KMS-11 (cell line): Measurements from ENCODE around the gene ITPR1.
"Not testable (repeated sequence)": the region's sequence is repeated elsewhere in the genome, so short reads cannot be mapped to it uniquely, and the experiment has no call there.

Experiments used
- H2AFZ ChIP-seq: fragments of 200-600 bp; sonication (generic); 2 replicates; pipeline ENCODE4 v1.6.1; 2016; ENCODE audit warnings: antibody characterized with exemption, mixed run types, low read depth
- H3K27ac ChIP-seq: fragments of 200-600 bp; sonication (generic); 2 replicates; pipeline ENCODE4 v1.6.1; 2016; ENCODE audit warnings: mild to moderate bottlenecking, mixed run types
- H3K27me3 ChIP-seq: fragments of 200-600 bp; sonication (generic); 2 replicates; pipeline ENCODE4 v1.6.1; 2017; ENCODE audit warnings: mild to moderate bottlenecking, low read depth, mixed run types, moderate library complexity; ENCODE audit not compliant: insufficient read depth
- H3K36me3 ChIP-seq: fragments of 200-600 bp; sonication (generic); 2 replicates; pipeline ENCODE4 v1.6.1; 2017; ENCODE audit warnings: mild to moderate bottlenecking, mixed run types; ENCODE audit not compliant: insufficient read depth
- H3K4me1 ChIP-seq: fragments of 200-600 bp; sonication (generic); 2 replicates; pipeline ENCODE4 v1.6.1; 2016; ENCODE audit warnings: mild to moderate bottlenecking, low read depth, mixed run types; ENCODE audit not compliant: poor library complexity, severe bottlenecking
- H3K4me2 ChIP-seq: fragments of 200-600 bp; sonication (generic); 2 replicates; pipeline ENCODE4 v1.7.0; 2016; ENCODE audit warnings: mild to moderate bottlenecking, mixed run types
- H3K4me3 ChIP-seq: fragments of 200-600 bp; sonication (generic); IDR thresholded peaks from 2 replicates; pipeline ENCODE4 v1.6.1; 2017; ENCODE audit warnings: low read depth, low read length, mixed read lengths; ENCODE audit not compliant: insufficient read depth
- H3K79me2 ChIP-seq: fragments of 200-600 bp; sonication (generic); 2 replicates; pipeline ENCODE4 v1.6.1; 2016; ENCODE audit warnings: low read depth, mixed run types; ENCODE audit not compliant: insufficient read depth
- H3K9ac ChIP-seq: fragments of 200-600 bp; sonication (generic); 2 replicates; pipeline ENCODE4 v1.6.1; 2016; ENCODE audit warnings: mild to moderate bottlenecking, mixed run types
- H4K20me1 ChIP-seq: fragments of 200-600 bp; sonication (generic); 2 replicates; pipeline ENCODE4 v1.6.1; 2016; ENCODE audit warnings: mild to moderate bottlenecking, mixed run types; ENCODE audit not compliant: insufficient read depth
- CTCF ChIP-seq: fragments of 200-600 bp; sonication (generic); conservative IDR thresholded peaks from 2 replicates; pipeline ENCODE4 v1.6.1; 2017; ENCODE audit warnings: low read depth, mild to moderate bottlenecking, antibody characterized with exemption, low read length, moderate library complexity, mixed read lengths

ITPR1 gene

GRCh38 chr3:4597208-4597985, 104.2 kb downstream of the ITPR1 start:
- H3K27ac ChIP-seq, result no peak overlapping the region
- H3K4me1 ChIP-seq, result peaks cover 7% of the 10 kb centered on the region
- no peak overlapping the region for H3K9ac ChIP-seq
- TF ChIP-seq CTCF, result no peak
- H4K20me1 ChIP-seq, result no peaks in the 10 kb centered on the region
- H3K36me3 ChIP-seq, result no peaks in the 10 kb centered on the region
- no peak overlapping the region for H3K4me3 ChIP-seq
- H3K4me2 ChIP-seq, result no peak overlapping the region
- no peaks in the 10 kb centered on the region for H3K27me3 ChIP-seq
- H2AFZ ChIP-seq, result no peak overlapping the region
- no peaks in the 10 kb centered on the region for H3K79me2 ChIP-seq

GRCh38 chr3:4598232-4598631, 105.1 kb downstream of the ITPR1 start:
- not testable (repeated sequence) for H3K79me2 ChIP-seq, H3K27me3 ChIP-seq, H2AFZ ChIP-seq, H3K4me2 ChIP-seq, H3K9ac ChIP-seq, H4K20me1 ChIP-seq, H3K4me3 ChIP-seq, H3K4me1 ChIP-seq, H3K36me3 ChIP-seq, H3K27ac ChIP-seq

- Histone ChIP-seq H4K20me1 (no peaks in the 10 kb centered on the region), H3K79me2 (no peaks in the 10 kb centered on the region), H3K27ac (no peak overlapping the region), H3K4me3 (no peak overlapping the region), H3K36me3 (no peaks in the 10 kb centered on the region), H2AFZ (no peak overlapping the region), H3K4me2 (no peak overlapping the region), H3K9ac (no peak overlapping the region), H3K27me3 (no peaks in the 10 kb centered on the region), H3K4me1 (peaks cover 7% of the 10 kb centered on the region)
- no peak for TF ChIP-seq CTCF
Observed at GRCh38 chr3:4599612-4600011, 106.5 kb downstream of the ITPR1 start.

- no peaks in the 10 kb centered on the region for H3K27me3 ChIP-seq
- no peak overlapping the region for H3K4me2 ChIP-seq
- no peak for TF ChIP-seq CTCF
- H3K27ac ChIP-seq, result no peak overlapping the region
- no peak overlapping the region for H3K9ac ChIP-seq
- no peak overlapping the region for H3K4me3 ChIP-seq
- H4K20me1 ChIP-seq, result no peaks in the 10 kb centered on the region
- no peak overlapping the region for H2AFZ ChIP-seq
- H3K36me3 ChIP-seq, result no peaks in the 10 kb centered on the region
- no peaks in the 10 kb centered on the region for H3K79me2 ChIP-seq
- peaks cover 7% of the 10 kb centered on the region for H3K4me1 ChIP-seq
Observed at GRCh38 chr3:4600493-4600892, 107.3 kb downstream of the ITPR1 start.

GRCh38 chr3:4601892-4602291, 108.7 kb downstream of the ITPR1 start:
- H3K79me2 ChIP-seq, result no peaks in the 10 kb centered on the region
- no peak for TF ChIP-seq CTCF
- no peak overlapping the region for H2AFZ ChIP-seq
- H3K9ac ChIP-seq, result no peak overlapping the region
- no peaks in the 10 kb centered on the region for H3K27me3 ChIP-seq
- no peaks in the 10 kb centered on the region for H3K36me3 ChIP-seq
- H3K4me3 ChIP-seq, result no peak overlapping the region
- H3K4me1 ChIP-seq, result peaks cover 7% of the 10 kb centered on the region
- no peaks in the 10 kb centered on the region for H4K20me1 ChIP-seq
- H3K27ac ChIP-seq, result no peak overlapping the region
- H3K4me2 ChIP-seq, result no peak overlapping the region
